Measurements from ENCODE around the gene JARID2. TPM values are rescaled to one million over a fixed set of nuclear protein-coding genes. Genes with fewer than 3 reads are reported as not detected.
"Not testable (repeated sequence)": the region's sequence is repeated elsewhere in the genome, so short reads cannot be mapped to it uniquely, and the experiment has no call there.

Gene JARID2
- total and polyA plus RNA-seq, 4 donors = 15.4 to 25.5 (median 23.1) TPM

DNA sequence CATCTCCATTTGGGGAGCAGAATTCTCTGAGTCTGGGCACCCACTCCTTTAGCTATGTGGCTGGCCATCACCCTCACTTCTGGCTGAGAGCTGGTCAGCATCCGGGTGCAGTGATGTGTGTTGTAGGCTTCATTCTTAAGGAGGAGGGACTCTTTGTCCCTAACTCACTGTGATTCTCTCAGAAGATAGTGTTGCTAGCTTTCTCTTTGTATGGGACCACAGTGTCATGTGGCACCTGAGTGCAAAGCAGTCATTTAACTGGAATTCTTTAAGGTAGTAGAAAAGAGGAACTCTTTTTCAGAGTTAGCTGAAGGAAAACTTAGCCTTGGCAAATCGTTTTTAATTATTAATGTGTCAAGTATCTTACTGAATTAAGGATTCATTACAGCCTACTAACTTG is 165.9 kb downstream of the JARID2 start:
- H3K4me3 ChIP-seq (ENCODE audit: low read depth, low read length) = no peak overlapping the region
- no peak for DNase-seq (ENCODE audit: low read depth in 4 of 6, low spot score in 6 of 6)
- no peaks in the 10 kb centered on the region for H3K36me3 ChIP-seq (ENCODE audit: control insufficient read depth, insufficient read depth, low read length)
- no peaks in the 10 kb centered on the region for H3K27me3 ChIP-seq (ENCODE audit: control insufficient read depth, insufficient read depth, low read length)
- no peaks in the 10 kb centered on the region for H3K4me1 ChIP-seq (ENCODE audit: control insufficient read depth, insufficient read depth, low read length)
- WGBS (ENCODE audit: insufficient coverage) = no CpG with 5 or more reads among the region's 2 CpGs
- no peaks in the 10 kb centered on the region for H3K9me3 ChIP-seq (ENCODE audit: control insufficient read depth, insufficient read depth, low read length)
- no peak overlapping the region for H3K27ac ChIP-seq (ENCODE audit: low read depth, low read length)

DNA sequence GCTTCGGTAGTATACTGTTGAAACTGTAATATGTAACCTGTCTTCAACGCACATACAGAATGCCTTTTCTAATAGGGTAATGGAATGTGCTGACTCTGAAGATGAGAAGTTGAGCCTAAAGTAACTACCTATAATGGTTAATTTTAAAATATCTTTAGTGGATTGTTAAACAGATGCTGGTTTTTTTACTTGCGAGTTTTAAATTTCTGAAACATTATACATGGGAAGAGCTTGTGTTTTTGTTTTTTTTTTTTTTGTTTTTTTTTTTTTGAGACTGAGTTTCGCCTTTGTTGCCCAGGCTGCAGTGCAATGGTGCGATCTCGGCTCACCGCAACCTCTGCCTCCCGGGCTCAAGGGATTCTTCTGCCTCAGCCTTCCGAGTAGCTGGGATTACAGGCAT is 166.9 kb downstream of the JARID2 start:
- H3K4me3 ChIP-seq (ENCODE audit: low read depth, low read length) = no peak overlapping the region
- H3K27me3 ChIP-seq (ENCODE audit: control insufficient read depth, insufficient read depth, low read length) = no peaks in the 10 kb centered on the region
- H3K27ac ChIP-seq (ENCODE audit: low read depth, low read length) = no peak overlapping the region
- no peaks in the 10 kb centered on the region for H3K4me1 ChIP-seq (ENCODE audit: control insufficient read depth, insufficient read depth, low read length)
- no peak for DNase-seq (ENCODE audit: low read depth in 4 of 6, low spot score in 6 of 6)
- no peaks in the 10 kb centered on the region for H3K36me3 ChIP-seq (ENCODE audit: control insufficient read depth, insufficient read depth, low read length)
- 81% methylated on average over 3 of the region's 9 CpGs for WGBS (ENCODE audit: insufficient coverage)
- no peaks in the 10 kb centered on the region for H3K9me3 ChIP-seq (ENCODE audit: control insufficient read depth, insufficient read depth, low read length)

- H3K4me1 ChIP-seq (ENCODE audit: control insufficient read depth, insufficient read depth, low read length) = no peaks in the 10 kb centered on the region
- H3K9me3 ChIP-seq (ENCODE audit: control insufficient read depth, insufficient read depth, low read length) = no peaks in the 10 kb centered on the region
- no peak overlapping the region for H3K27ac ChIP-seq (ENCODE audit: low read depth, low read length)
- no peak for DNase-seq (ENCODE audit: low read depth in 4 of 6, low spot score in 6 of 6)
- no peaks in the 10 kb centered on the region for H3K27me3 ChIP-seq (ENCODE audit: control insufficient read depth, insufficient read depth, low read length)
- 41% methylated on average over 3 of the region's 6 CpGs for WGBS (ENCODE audit: insufficient coverage)
- no peaks in the 10 kb centered on the region for H3K36me3 ChIP-seq (ENCODE audit: control insufficient read depth, insufficient read depth, low read length)
- H3K4me3 ChIP-seq (ENCODE audit: low read depth, low read length) = no peak overlapping the region
Observed at GRCh38 chr6:15413466-15414234, 167.8 kb downstream of the JARID2 start.

DNA sequence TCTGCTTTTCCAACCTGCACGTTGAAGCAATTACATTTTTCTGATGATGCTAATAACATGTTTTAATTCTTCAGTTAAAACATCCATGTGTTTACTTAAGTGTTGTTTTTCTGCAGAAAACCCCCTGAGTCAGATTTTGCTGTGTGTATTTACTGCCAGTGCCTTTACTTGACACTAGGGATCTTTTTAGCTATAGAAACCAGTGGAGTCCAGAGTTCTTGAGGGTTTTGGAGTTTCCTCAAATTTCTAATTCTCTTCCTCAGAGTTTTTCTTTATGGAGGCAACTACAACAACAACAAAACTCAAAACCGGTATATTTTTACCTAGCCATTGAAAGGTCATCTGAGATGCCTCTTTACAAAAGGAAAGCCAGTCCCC is 168.4 kb downstream of the JARID2 start:
- no peak overlapping the region for H3K4me3 ChIP-seq (ENCODE audit: low read depth, low read length)
- H3K4me1 ChIP-seq (ENCODE audit: control insufficient read depth, insufficient read depth, low read length) = no peaks in the 10 kb centered on the region
- WGBS (ENCODE audit: insufficient coverage) = no CpG with 5 or more reads among the region's 2 CpGs
- H3K27me3 ChIP-seq (ENCODE audit: control insufficient read depth, insufficient read depth, low read length) = no peaks in the 10 kb centered on the region
- peak overlapping the region; percentile 11 for H3K27ac ChIP-seq (ENCODE audit: low read depth, low read length)
- peaks cover 1% of the 10 kb centered on the region for H3K9me3 ChIP-seq (ENCODE audit: control insufficient read depth, insufficient read depth, low read length)
- no peaks in the 10 kb centered on the region for H3K36me3 ChIP-seq (ENCODE audit: control insufficient read depth, insufficient read depth, low read length)
- no peak for DNase-seq (ENCODE audit: low read depth in 4 of 6, low spot score in 6 of 6)

DNA sequence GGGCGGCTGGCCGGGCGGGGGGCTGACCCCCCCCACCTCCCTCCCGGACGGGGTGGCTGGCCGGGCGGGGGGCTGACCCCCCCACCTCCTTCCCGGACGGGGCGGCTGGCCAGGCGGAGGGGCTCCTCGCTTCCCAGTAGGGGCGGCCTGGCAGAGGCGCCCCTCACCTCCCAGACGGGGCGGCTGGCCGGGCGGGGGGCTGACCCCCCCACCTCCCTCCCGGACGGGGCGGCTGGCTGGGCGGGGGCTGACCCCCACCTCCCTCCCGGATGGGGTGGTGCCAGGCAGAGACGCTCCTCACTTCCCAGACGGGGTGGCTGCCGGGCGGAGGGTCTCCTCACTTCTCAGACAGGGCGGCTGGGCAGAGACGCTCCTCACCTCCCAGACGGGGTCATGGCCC is 169.8 kb downstream of the JARID2 start:
- H3K4me1 ChIP-seq (ENCODE audit: control insufficient read depth, insufficient read depth, low read length); H3K9me3 ChIP-seq (ENCODE audit: control insufficient read depth, insufficient read depth, low read length); DNase-seq (ENCODE audit: low read depth in 4 of 6, low spot score in 6 of 6); H3K36me3 ChIP-seq (ENCODE audit: control insufficient read depth, insufficient read depth, low read length); H3K27ac ChIP-seq (ENCODE audit: low read depth, low read length); H3K4me3 ChIP-seq (ENCODE audit: low read depth, low read length); H3K27me3 ChIP-seq (ENCODE audit: control insufficient read depth, insufficient read depth, low read length): not testable (repeated sequence)
- 97% methylated on average over 6 of the region's 30 CpGs for WGBS (ENCODE audit: insufficient coverage)

DNA sequence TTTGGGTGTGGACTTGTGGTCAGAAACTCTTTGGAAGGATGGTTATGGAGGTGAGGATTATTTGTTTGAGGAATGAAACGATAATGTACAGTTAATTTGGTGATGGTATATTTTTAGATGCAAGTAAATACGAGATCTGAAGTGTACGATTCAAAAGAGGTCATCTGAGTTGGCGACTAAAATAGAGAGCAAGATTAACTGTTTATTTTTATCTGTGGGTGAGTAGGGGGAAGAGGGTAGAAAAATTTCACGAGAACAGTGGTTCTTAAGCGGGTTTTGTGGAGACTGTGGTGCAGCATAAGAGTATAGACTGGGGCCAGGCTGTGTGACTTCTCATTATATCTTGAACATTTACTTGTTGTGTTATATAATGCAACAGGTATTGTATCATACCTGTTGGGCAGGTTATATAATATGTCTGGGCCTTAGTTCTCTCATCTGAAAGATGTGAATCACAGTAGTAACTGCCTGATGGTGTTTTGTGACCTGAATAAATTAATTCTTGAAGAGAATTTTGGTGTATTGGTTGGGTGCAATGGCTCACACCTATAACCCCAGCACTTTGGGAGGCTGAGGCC is 171.2 kb downstream of the JARID2 start:
- WGBS (ENCODE audit: insufficient coverage) = 87% methylated on average over 6 of the region's 6 CpGs
- H3K27ac ChIP-seq (ENCODE audit: low read depth, low read length) = no peak overlapping the region
- no peak overlapping the region for H3K4me3 ChIP-seq (ENCODE audit: low read depth, low read length)
- H3K9me3 ChIP-seq (ENCODE audit: control insufficient read depth, insufficient read depth, low read length) = peaks cover 2% of the 10 kb centered on the region
- H3K27me3 ChIP-seq (ENCODE audit: control insufficient read depth, insufficient read depth, low read length) = no peaks in the 10 kb centered on the region
- DNase-seq (ENCODE audit: low read depth in 4 of 6, low spot score in 6 of 6) = no peak
- H3K36me3 ChIP-seq (ENCODE audit: control insufficient read depth, insufficient read depth, low read length) = no peaks in the 10 kb centered on the region
- no peaks in the 10 kb centered on the region for H3K4me1 ChIP-seq (ENCODE audit: control insufficient read depth, insufficient read depth, low read length)

- no peak overlapping the region for H3K27ac ChIP-seq (ENCODE audit: low read depth, low read length)
- no peaks in the 10 kb centered on the region for H3K4me1 ChIP-seq (ENCODE audit: control insufficient read depth, insufficient read depth, low read length)
- no peak overlapping the region for H3K4me3 ChIP-seq (ENCODE audit: low read depth, low read length)
- WGBS (ENCODE audit: insufficient coverage) = no CpG with 5 or more reads among the region's 5 CpGs
- H3K27me3 ChIP-seq (ENCODE audit: control insufficient read depth, insufficient read depth, low read length) = no peaks in the 10 kb centered on the region
- DNase-seq (ENCODE audit: low read depth in 4 of 6, low spot score in 6 of 6) = no peak
- peaks cover 2% of the 10 kb centered on the region for H3K9me3 ChIP-seq (ENCODE audit: control insufficient read depth, insufficient read depth, low read length)
- H3K36me3 ChIP-seq (ENCODE audit: control insufficient read depth, insufficient read depth, low read length) = no peaks in the 10 kb centered on the region
Observed at GRCh38 chr6:15417811-15418210, 171.9 kb downstream of the JARID2 start.

GRCh38 chr6:15419493-15419892 is 173.6 kb downstream of the JARID2 start:
- Histone ChIP-seq H3K9me3 (ENCODE audit: control insufficient read depth, insufficient read depth, low read length) (peaks cover 2% of the 10 kb centered on the region), H3K27ac (ENCODE audit: low read depth, low read length) (no peak overlapping the region), H3K4me3 (ENCODE audit: low read depth, low read length) (no peak overlapping the region), H3K4me1 (ENCODE audit: control insufficient read depth, insufficient read depth, low read length) (no peaks in the 10 kb centered on the region), H3K27me3 (ENCODE audit: control insufficient read depth, insufficient read depth, low read length) (no peaks in the 10 kb centered on the region), H3K36me3 (ENCODE audit: control insufficient read depth, insufficient read depth, low read length) (no peaks in the 10 kb centered on the region)
- no peak for DNase-seq (ENCODE audit: low read depth in 4 of 6, low spot score in 6 of 6)
- WGBS (ENCODE audit: insufficient coverage) = no CpG with 5 or more reads among the region's 2 CpGs

DNA sequence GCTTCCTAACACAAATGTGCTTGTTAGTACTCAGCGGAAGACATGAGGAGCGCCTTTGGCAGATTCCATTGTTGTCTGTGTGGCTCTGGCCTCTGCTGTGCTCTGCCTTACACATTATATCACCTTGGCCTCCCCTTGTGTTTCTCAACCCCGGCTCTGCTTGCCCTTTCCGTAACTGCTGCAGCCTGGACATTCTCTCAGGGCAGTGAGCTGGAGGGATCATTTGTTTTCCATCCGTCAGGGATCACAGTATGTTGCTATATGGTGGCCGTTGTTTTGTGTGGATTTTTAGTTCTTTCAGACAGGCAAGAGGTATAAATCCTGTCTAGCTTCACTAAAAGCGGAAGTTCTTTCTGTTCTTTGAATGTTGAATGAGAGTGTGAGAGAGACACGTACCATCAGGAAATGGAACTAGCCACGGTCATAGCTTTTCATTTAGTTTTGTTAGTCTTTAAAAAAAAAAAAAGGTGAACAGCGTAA is 175.1 kb downstream of the JARID2 start:
- Histone ChIP-seq H3K27me3 (ENCODE audit: control insufficient read depth, insufficient read depth, low read length) (no peaks in the 10 kb centered on the region), H3K27ac (ENCODE audit: low read depth, low read length) (no peak overlapping the region), H3K9me3 (ENCODE audit: control insufficient read depth, insufficient read depth, low read length) (peaks cover 2% of the 10 kb centered on the region), H3K4me3 (ENCODE audit: low read depth, low read length) (no peak overlapping the region), H3K4me1 (ENCODE audit: control insufficient read depth, insufficient read depth, low read length) (peaks cover under 1% of the 10 kb centered on the region), H3K36me3 (ENCODE audit: control insufficient read depth, insufficient read depth, low read length) (no peaks in the 10 kb centered on the region)
- WGBS (ENCODE audit: insufficient coverage) = 17% methylated on average over 6 of the region's 10 CpGs
- DNase-seq (ENCODE audit: low read depth in 4 of 6, low spot score in 6 of 6) = peak in 1 of 6 donors; percentile 67
